NCI-H187 treated with DMSO at 0.1 percent for 48 hours (cell line): Measurements from ENCODE around the gene MYO9B.

Source experiments
- DNase-seq: peaks from one replicate; lab custom pipeline; 2025; lab: John Stamatoyannopoulos, UW

MYO9B gene, protein sequence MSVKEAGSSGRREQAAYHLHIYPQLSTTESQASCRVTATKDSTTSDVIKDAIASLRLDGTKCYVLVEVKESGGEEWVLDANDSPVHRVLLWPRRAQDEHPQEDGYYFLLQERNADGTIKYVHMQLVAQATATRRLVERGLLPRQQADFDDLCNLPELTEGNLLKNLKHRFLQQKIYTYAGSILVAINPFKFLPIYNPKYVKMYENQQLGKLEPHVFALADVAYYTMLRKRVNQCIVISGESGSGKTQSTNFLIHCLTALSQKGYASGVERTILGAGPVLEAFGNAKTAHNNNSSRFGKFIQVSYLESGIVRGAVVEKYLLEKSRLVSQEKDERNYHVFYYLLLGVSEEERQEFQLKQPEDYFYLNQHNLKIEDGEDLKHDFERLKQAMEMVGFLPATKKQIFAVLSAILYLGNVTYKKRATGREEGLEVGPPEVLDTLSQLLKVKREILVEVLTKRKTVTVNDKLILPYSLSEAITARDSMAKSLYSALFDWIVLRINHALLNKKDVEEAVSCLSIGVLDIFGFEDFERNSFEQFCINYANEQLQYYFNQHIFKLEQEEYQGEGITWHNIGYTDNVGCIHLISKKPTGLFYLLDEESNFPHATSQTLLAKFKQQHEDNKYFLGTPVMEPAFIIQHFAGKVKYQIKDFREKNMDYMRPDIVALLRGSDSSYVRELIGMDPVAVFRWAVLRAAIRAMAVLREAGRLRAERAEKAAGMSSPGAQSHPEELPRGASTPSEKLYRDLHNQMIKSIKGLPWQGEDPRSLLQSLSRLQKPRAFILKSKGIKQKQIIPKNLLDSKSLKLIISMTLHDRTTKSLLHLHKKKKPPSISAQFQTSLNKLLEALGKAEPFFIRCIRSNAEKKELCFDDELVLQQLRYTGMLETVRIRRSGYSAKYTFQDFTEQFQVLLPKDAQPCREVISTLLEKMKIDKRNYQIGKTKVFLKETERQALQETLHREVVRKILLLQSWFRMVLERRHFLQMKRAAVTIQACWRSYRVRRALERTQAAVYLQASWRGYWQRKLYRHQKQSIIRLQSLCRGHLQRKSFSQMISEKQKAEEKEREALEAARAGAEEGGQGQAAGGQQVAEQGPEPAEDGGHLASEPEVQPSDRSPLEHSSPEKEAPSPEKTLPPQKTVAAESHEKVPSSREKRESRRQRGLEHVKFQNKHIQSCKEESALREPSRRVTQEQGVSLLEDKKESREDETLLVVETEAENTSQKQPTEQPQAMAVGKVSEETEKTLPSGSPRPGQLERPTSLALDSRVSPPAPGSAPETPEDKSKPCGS (N-terminal part only)

DNA sequence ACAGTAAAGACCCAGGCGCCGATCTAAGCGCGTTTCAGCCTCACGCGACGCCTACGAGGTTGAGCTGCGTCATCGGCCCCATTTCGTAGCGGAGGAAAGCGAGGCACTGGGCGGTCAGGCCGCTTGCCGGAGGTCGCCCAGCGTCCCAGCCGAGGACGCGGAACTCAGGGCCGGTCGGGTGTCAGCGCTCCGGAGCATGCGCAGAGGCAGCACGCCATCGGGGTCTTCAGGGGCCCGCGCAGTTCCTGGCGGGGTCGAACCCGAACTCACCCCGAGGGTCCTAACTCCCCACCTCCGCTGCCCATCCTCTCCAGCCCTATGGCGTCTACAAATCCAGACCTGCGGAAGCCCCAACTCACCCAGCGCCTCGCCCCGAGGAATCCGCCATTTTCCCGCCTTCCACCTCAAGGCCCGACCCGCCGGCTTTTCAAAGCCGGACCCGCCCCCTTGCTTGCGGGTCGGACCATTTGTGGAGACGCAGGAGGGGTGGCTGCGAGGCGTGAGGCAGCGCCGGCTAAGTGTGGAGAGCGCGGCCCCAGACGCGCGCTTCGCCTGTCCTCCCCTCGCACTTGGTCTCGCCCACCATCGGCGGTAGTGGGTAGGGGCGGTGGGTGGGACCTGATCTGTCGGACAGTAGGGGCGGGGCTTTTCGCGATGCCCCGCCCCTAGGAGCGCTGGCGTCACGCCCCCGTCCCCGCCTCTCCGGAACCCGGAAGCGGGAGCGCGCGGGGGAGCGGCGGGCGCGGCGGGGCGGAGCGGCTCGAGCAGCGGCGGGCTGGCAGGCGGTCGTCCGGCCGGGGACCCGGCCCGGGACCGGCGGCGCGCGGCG is at the start of gene MYO9B, which contains the start of gene HAUS8:
TSS of gene MYO9B (plus strand) at position 743 of the 829 bp plus-strand sequence. CDS start 25,941 bp downstream, outside the sequence.
TSS of gene HAUS8 (minus strand) at position 418 of the 829 bp plus-strand sequence. CDS start at position 388, 30 bp downstream.
- peak; percentile 56 for DNase-seq

DNA sequence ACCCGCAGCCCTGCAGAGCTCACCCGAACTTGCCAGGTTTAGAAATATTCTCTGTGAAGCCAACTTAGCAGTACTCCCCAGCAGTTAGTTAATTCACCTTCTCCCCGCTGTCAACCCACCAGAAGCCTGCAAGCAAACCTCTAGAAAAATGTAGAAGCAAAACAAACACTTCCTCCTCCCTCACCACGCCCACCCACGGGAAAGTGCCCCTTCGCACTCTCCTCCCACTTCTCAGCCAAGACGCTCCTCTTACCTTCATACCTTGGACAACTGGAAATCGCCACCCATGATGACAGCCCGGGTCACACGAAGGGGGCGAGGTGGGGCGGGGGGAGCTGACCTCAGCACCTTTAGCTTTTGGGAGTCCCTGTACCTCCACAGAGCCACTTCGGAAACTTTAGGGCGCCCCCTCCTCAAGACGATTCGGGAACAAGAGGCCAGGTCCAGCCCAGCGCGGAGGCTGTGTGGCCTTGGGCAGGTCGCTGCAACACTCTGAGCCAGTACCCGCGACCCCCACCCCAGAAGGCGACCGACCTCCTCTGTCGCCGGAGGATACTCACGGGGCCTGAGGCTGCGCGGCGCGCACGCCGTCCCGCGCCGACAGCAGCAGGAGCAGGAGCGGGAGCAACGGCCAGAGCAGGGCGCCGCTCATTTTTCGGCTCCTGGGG is 49.5 kb upstream of the MYO9B start:
- DNase-seq, result no peak

DNA sequence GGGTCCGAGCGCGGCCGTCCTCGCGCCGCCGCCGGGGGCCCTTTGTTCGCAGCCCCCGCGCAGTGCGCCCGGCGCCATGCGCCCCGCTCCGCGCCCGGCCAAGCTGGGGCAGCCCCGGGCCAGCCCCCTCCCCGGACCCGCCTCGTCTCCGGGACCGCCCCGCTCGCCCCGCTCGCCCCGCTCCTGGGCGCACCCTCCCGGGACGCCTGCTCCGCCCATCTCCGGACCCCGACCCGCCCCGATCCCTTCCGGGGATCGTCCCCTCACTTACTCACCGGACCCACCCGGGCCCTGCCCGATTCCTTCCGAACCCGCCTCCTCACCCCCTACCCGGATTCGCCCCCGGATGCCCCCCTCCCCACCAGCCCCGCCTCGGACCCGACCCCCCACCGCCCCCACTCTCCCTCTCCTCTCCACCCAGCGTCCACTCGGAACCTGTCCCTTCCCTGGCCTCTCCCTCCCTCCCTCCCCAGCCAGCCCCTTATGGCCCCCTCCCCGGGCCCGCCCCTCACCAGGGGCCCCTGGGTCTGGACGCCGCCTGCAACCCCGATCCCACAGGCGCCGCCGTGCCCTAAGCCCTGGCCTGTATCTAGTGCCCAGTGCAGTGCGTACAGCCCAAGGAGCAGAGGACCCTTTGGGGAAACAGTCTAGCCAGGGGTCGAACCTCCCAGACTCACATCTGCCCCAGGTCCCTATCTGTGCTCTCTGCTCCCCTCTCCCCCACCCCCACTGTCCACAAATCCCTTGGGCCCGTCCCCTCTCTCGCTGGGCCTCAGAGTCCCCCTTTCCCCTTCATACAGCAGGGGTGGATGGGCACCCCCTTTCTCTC is 48.7 kb upstream of the MYO9B start, which contains the start of gene CPAMD8:
TSS of gene CPAMD8 (minus strand) at position 105 of the 829 bp plus-strand sequence. CDS start 168 bp downstream, outside the sequence.
- DNase-seq, result no peak

DNA sequence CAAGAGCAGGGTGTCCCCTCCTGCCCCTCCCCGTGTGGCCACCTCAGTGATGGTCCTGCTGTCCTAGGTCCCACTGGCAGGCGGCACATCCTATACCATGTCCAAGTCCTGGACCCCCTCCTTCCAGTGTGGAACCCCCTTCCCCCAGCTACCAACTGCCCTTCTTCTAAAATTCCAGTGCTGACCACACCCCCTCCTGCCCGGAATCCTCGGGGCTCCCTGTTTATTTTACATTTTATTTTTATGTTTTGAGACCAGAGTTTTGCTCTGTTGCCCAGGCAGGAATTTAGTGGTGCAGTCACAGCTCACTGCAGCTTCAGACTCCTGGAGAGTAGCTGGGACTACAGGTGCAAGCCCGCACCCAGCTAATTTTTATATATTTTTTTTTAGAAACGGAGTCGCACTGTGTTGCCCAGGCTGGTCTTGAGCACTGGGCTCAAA is 48.0 kb upstream of the MYO9B start:
- no peak for DNase-seq

DNA sequence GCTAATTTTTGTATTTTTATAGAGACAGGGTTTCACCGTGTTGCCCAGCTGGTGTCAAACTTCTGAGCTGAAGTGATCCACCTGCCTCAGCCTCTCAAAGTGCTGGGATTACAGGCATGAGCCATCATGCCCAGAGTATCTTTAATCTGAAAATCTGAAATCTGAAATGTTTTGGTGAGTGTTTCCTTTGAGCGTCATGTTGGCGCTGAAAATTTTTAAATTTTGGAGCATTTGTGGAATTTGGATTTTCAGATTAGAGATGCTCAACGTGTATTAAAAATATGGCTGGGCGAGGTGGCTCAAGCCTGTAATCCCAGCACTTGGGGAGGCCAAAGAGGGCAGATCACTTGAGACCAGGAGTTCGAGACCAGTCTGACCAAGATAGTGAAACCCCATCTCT is 43.8 kb upstream of the MYO9B start:
- no peak for DNase-seq

DNA sequence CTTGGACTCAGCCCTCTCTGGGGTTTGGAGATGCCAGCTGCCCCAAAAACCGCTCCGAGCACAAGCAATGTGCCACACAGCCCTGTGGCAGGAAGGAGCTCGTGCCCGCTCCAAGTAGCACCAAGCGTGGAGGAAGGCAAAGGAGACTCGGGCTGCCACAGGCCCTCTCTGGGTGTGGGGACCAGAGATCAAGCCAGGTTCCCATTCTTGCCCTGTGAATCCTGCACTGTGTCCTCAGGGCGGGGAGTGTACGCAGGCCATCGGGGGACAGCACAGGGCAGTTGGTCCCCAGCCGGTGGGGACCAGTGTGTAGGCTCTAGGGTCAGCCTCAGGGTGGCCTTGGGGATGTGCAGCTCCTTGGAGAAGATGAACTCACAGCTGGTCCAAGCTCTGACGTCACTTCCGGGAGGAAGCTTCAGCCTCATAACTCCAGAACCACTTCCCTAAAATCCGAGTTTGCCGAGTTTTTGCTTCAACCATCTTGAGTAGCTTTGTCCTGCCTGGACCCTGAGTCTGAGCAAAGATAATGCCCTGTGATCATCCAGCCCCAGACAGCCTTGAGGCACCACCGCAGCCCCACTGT is 39.6 kb upstream of the MYO9B start:
- no peak for DNase-seq

DNA sequence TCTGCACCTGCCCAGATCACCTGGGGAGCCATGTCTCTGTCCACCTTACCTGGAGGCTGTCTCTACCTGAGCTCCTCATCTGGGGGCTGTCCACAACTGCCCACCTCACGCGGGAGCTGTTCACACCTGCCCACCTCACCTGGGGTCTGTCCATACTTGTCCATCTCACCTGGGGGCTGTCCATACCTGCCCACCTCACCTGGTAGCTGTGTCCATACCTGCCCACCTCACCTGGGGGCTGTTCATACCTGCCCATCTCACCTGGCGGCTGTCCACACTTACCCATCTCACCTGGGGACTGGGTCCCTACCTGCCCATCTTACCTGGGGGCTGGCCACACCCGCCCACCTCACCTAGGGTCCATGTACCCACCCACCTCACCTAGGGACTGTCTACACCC is 38.9 kb upstream of the MYO9B start:
- DNase-seq, result no peak

DNA sequence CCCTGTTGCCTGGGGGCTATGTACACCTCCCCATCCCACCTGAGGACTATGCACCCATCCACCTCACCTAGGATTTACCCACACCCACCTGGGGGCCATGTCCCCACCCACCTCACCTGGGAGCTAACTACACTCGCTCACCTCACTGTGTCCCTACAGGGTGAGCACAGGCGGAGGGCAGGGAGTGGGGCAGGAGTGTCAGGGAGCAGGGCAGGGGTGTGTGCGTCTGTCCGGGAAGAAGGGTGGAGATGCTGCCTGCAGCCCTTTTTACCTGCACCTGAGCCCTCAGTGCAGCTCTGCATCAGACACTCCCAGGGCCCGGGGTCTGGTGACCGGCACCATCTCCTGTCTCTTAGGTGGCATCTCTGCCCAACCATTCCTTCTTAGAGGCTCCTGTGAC is 38.4 kb upstream of the MYO9B start:
- DNase-seq, result no peak

DNA sequence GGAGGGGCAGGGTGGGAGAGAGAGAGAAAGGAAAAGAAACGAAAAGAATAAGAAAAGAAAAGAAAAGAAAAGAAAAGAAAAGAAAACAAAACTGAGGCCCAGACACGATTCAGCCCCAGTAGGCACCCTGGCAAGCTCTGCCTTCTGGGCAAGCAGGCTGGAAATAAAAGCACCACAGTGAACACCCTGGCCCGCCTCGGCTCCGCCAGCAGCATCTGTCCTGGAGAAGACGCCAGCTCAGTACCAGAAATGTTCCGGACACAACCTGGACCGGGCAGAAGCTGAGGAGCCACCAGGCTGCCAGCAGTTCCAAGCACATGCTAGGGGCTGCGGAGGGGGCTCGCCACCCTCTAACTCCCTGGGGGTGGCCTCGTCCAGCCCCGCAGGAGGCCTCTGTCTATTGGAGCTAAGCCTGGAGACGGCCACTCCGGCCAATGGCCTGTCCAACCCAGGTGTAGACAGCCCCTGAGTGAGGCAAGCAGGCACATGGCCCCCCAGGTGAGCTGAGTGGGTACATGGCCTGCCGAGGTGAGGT is 37.5 kb upstream of the MYO9B start:
- DNase-seq, result no peak

DNA sequence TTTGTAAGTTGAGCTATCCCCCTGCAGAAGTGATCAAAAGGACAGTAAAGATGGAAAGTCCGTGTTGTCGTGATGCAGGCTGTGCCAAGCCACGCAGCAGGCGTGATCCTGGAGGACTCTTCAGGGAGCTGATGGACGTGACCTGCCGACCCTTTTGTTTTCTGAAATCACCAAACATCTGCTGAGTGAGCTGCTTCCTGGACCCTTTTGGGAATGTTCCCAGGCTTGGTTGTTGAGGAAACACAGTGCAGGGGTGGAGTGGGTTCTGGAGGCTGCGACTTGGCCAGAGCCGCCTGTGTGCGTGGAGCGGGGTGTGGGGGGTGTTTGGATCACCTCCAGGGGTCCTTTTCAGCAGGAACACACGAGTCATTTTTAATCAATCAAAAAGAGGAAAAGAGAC is 33.6 kb upstream of the MYO9B start:
- no peak for DNase-seq

DNA sequence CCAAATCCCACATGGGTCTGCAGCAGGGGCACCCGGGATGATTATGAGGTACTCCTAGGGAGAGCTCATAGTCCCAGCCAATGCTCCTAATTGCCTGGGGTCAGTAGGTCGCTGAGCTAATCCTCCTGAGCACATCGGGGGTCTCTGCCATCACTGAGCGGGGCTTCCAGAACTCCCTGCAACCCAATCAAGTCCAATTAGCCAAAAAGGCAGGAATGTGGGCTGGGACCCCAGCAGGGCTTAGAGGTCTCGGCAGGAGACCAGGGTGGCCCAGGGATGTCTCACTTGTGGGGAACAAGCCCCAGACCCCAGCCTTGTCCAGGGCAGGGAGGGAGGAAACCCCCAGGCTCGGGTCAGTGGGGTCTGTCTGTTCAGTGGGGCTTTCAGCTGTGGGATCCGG is 31.8 kb upstream of the MYO9B start:
- DNase-seq, result no peak

DNA sequence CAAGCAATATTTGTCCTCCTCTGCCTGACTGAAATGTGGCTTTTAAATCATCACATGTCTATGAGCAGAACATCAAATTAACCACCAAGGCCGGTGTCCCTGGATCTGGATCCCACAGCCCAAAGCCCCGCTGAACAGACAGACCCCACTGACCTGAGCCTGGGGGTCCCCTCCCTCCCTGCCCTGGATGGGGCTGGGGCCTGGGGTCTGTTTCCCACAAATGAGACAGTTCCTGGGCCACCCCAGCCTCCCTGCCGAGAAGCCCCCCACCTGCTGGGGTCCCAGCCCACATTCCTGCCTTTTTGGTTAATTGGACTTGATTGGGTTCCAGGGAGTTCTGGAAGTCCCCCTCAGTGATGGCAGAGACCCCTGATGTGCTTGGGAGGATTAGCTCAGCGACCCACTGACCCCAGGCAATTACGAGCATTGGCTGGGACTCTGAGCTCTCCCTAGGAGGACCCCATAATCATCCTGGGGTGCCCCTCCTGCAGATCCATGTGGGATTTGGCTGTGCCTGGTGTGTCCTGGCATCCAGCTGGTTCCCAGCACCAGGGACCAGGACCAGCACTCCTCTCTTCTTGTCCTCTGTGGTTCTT is 29.6 kb upstream of the MYO9B start:
- DNase-seq, result no peak

DNA sequence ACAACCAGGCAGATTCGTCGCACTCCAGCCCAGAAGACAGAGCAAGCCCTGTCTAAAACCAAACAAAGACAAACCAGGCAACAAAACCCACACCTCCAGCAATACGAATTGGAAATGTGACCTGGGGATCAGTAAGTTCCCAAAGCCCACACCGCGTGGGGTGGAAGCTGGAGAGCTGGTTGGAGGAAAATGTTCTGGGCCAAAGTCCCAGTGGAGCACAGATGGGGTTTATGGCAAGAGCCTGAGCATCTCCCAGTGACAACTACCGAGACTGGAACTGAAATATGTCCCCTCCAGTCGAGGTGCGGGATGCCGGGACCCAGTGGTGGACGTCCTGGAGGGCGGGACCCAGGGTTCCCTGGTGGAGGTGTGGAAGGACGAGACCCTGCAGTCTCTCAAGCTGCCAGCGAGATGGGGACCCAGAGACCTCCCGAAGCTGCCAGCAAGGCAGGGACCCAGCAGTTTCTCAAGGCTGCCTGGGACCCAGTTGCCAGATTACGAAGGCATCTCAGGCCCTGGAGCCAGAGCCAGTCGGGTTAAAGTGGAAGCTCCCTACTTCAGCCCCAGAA is 26.6 kb upstream of the MYO9B start:
- DNase-seq, result no peak

DNA sequence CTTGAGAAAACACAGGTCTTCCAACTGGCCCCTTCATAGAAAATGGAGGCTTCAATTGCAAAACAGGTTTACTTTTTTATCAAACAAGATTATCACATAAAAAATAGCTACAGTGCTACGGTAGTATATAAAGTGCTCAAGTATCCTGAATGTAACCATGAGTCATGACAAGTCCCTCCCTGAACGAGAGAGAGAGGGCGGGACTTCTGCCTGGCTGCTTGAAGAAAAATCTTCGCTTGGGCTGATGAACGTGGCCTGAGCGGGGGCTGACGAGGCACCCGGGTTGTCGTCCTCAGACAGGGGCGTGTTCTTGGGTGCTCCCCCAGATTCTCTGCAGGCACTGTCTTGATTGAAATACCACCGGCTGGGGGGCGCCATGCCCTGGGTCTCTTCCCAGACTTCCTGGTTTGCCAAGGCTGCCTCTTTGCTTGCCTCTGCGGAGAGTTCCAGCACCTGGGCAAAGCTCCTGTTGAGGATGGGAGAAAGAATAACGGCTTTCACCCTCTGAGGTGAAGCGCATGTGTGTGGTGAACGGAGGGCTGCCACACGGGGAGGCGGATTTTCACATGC is 25.8 kb upstream of the MYO9B start:
- DNase-seq, result no peak

DNA sequence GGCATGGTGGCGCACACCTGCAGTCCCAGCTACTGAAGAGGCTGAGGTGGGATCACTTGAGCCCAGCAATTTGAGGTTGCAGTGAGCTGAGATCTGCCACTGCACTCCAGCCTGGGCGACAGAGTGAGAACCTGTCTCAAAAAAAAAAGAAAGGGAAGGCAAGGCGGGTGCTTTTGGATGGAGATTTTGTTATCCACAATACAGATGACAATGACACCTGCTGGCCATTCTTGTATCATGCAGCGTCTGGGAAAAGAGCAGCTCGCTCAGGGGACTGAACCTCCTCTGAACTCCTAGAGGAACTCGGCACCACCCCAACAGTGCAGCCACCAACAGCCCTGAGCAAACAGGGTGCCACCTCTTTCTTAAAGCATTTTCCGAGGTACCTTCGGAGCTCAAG is 23.1 kb upstream of the MYO9B start:
- no peak for DNase-seq

DNA sequence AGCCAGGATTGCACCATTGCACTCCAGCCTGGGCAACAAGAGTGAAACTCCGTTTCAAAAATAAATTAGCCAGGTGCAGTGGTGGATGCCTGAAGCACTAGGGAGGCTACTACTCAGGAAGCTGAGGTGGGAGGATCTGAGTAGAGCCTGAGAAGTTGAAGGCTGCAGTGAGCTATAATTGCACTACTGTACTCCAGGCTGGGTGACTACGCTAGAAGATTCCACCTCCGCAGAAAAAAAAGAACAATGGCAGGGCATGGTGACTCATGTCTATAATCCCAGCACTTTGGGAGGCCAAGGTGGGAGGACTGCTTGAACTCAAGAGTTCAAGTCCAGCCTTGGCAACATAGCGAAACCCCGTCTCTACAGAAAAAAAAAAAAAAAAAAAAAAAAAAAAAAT is 20.8 kb upstream of the MYO9B start:
- DNase-seq, result no peak

DNA sequence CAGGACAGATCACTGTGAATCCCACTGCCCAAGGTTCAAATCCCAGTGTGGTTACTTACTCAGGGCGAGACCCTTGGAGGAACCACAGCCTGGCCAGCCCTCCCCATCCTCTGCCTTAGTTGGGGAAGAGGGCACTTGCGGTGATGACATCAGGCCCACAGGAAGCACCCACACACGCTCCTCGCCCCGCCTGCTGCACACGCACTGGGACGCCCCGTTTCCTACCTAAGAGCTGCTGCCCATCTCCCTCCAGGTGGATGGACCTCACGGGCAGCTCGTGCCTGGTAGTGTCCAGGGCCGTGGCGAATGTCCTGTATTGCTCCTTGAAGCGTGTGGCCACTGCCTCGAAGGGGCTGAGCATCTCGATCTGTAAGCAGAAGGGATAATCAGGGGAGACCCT is 19.9 kb upstream of the MYO9B start:
- no peak for DNase-seq

DNA sequence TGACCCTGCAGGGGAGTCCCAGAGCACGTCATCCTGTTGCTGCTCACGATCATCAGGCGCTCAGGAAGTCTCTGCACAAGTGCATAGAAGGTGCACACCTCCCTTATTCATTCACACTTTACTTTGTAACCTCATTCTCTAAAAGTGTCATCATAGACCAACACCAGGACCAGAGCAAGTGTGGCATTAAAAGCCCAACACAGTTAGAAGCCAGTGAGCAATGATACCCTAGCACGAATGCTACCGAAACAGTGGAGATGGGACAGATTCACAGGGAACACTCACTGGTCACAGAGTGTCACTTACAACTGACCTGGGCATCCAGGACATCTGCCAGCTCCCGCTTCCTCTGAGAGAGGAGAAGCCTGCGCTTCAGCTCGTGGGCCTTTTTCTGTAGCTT is 17.3 kb upstream of the MYO9B start:
- DNase-seq, result no peak
